GM12865 (cell line): ENCODE results near the gene PPP2R3A.
"Not testable (repeated sequence)": the region's sequence is repeated elsewhere in the genome, so short reads cannot be mapped to it uniquely, and the experiment has no call there.

ENCODE experiments used
- DNase-seq: peaks from one replicate; pipeline ENCODE4 v3.0.0; 2010; ENCODE audit warnings: low read depth
- H3K4me3 ChIP-seq: 2 replicates; pipeline ENCODE4 v1.5.1; 2011; ENCODE audit warnings: mild to moderate bottlenecking, low read depth, low read length, control low read depth
- TF ChIP-seq, protein P1 (sequence below): IDR thresholded peaks from 2 replicates; pipeline ENCODE4 v1.5.1; 2011; ENCODE audit warnings: low read length, control low read depth, low read depth, inconsistent platforms; ENCODE audit not compliant: insufficient read depth; ENCODE audit errors: missing control alignments

PPP2R3A gene

DNA sequence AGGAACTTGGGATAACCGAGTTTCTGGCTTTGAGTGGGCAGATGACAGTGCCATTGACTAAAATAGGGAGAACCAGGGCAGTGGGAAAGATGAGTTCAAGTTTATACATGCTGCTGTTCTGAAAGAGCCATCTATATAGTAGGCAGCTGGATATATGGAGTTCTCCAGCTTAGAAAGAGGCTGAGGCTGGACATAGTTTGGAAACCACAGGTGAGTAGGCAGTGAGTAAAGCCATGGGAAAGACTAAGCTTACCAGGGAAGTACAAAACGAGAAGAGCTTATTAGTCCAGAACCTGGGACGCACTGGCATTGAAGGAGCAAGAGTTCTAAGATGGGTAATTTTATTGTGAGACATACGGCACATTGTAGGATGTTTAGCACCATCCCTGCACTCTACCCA, 176.4 kb downstream of the PPP2R3A start:
- TF ChIP-seq, protein P1, sequence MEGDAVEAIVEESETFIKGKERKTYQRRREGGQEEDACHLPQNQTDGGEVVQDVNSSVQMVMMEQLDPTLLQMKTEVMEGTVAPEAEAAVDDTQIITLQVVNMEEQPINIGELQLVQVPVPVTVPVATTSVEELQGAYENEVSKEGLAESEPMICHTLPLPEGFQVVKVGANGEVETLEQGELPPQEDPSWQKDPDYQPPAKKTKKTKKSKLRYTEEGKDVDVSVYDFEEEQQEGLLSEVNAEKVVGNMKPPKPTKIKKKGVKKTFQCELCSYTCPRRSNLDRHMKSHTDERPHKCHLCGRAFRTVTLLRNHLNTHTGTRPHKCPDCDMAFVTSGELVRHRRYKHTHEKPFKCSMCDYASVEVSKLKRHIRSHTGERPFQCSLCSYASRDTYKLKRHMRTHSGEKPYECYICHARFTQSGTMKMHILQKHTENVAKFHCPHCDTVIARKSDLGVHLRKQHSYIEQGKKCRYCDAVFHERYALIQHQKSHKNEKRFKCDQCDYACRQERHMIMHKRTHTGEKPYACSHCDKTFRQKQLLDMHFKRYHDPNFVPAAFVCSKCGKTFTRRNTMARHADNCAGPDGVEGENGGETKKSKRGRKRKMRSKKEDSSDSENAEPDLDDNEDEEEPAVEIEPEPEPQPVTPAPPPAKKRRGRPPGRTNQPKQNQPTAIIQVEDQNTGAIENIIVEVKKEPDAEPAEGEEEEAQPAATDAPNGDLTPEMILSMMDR, result no peak
- no peak overlapping the region for H3K4me3 ChIP-seq
- DNase-seq, result no peak

- no peak overlapping the region for H3K4me3 ChIP-seq
- DNase-seq, result no peak
- TF ChIP-seq, protein P1, result no peak
Measured at GRCh38 chr3:136142592-136142991, 177.1 kb downstream of the PPP2R3A start.

DNA sequence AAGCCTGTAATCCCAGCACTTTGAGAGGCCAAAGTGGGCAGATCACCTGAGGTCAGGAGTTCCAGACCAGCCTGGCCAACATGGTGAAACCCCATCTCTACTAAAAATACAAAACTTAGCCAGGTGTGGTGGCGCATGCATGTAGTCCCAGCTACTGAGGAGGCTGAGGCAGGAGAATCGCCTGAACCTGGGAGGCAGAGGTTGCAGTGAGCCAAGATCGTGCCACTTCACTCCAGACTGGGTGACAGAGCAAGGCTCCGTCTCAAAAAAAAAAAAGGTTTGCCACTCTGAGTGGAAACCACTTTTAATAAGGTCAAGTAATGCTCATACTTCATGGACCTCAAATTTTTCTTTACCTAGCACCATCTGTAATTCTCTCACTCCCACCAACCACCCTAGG, 178.9 kb downstream of the PPP2R3A start:
- not testable (repeated sequence) for H3K4me3 ChIP-seq, DNase-seq

DNA sequence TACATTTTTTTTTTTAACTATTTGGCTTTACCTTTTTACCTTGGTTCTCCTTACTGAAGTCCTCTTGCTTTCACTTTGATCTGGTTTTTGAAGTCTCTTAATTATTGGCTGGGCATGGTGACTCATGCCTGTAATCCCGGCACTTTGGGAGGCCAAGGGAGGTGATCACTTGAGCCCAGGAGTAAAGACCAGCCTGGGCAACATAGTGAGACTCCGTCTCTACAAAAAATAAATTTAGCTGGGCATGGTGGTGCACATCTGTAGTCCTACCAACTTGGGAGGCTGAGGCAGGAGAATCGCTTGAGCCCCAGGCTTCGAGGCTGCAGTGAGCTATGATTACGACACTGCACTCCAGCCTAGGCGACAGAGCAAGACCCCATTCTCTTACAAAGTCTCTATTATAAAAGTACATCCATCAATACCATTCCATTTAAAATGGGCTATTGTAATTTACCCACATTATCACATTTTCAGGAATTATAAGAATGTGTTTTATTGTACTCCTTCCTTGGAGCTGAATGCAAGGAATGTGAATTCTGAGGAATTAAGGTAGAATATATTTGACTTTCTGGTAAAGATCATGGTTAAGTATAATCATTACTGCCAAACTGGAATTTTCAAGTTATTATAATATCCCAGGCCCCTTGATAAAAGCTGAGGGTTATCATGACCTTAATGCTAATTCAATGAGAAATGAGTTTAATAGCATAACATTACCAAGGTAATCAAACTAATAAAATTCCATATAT, 181.6 kb downstream of the PPP2R3A start:
- no peak for DNase-seq
- no peak overlapping the region for H3K4me3 ChIP-seq
- TF ChIP-seq, protein P1, result no peak

DNA sequence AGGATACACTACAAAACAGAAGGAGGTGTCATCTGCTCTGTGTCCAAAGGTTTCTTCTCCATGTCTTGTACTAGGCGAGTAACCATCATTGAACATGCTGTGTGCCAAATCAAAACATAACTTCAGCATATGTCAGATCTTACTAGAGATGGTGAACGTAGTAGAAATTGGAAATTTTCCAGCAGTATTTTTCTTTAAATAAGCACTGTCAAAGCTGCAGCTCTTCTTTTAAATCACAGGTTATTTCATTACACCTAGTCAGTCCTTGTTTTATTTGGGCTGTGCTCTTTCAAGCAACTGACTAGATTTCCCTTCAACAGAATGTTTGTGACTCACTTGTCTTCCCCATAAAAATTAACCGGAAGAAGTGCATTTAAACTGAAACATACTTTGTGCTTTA, 184.1 kb downstream of the PPP2R3A start:
- TF ChIP-seq, protein P1, result no peak
- DNase-seq, result no peak
- H3K4me3 ChIP-seq, result no peak overlapping the region

GRCh38 chr3:136151219-136151618, 185.7 kb downstream of the PPP2R3A start:
- H3K4me3 ChIP-seq, result no peak overlapping the region
- TF ChIP-seq, protein P1, result no peak
- DNase-seq, result no peak

DNA sequence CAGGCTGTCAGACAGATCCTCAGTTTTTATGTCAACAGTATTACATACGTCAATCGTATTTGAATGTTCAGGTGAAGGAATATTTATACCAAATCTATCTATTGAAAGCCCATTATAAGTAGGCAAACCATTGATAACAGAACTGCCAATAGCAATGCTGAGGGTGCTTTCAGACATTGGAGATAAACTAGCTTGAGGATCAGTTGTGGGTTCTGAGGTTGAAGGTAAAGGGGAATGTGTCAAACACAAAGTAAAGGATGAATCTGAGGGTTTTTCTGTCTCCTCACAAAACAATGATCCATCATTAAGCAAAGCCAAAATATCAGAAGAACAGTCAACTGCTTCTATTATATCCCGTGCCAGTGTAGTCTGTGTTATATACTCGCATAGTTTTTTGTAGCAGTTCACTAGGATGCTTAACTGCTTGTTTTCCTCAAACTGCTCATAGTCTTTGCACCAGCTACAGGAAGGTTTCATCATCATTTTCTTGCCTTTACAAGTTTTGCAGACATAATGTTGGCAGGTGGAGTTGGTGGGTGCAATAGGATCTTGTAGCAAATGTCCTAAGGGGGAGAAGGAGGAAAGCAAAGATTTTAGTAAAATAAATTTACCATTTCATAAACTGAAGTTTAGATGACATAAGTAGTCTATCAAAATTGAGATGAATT, 186.8 kb downstream of the PPP2R3A start:
- no peak for DNase-seq
- no peak overlapping the region for H3K4me3 ChIP-seq
- TF ChIP-seq, protein P1, result no peak
